Body of pancreas (tissue), 4 donors: ENCODE results near the gene MTFMT.

ENCODE experiments used
- CTCF ChIP-seq, 7 experiments: fragments of 450-650 bp in 4 of 7; fragments of 200-600 bp in 3 of 7; sonication (generic) in 3 of 7; IDR thresholded peaks; one replicate each; pipeline ENCODE4 v1.5.1; 2016 to 2019; ENCODE audit warnings: antibody characterized with exemption in 7 of 7
- POLR2A ChIP-seq, 3 donors: fragments of 450-650 bp; IDR thresholded peaks; one replicate each; pipeline ENCODE4 v1.6.1; 2016; ENCODE audit warnings: antibody characterized with exemption in 3 of 3, mild to moderate bottlenecking in 2 of 3

GRCh38 chr15:64987136-64987535 lies 42.3 kb downstream of the MTFMT start:
- TF ChIP-seq CTCF (IDR thresholded peaks at IDR 0.05) (no peak), POLR2A (IDR thresholded peaks at IDR 0.05) (no peak)
